HG03575 (cell line): ENCODE data around the gene MRPL51.
"Not testable (repeated sequence)": the region's sequence is repeated elsewhere in the genome, so short reads cannot be mapped to it uniquely, and the experiment has no call there.

ENCODE experiments used
- ATAC-seq: cut with Tn5 transposase; IDR thresholded peaks from one replicate; pipeline ENCODE4 v1.9.1; 2021; ENCODE audit not compliant: unreplicated experiment, insufficient number of reproducible peaks, low FRiP score; ENCODE audit errors: extremely low read depth

The MRPL51 gene

GRCh38 chr12:6494258-6494743 lies 1.2 kb upstream of the MRPL51 start:
- no peak for ATAC-seq

DNA sequence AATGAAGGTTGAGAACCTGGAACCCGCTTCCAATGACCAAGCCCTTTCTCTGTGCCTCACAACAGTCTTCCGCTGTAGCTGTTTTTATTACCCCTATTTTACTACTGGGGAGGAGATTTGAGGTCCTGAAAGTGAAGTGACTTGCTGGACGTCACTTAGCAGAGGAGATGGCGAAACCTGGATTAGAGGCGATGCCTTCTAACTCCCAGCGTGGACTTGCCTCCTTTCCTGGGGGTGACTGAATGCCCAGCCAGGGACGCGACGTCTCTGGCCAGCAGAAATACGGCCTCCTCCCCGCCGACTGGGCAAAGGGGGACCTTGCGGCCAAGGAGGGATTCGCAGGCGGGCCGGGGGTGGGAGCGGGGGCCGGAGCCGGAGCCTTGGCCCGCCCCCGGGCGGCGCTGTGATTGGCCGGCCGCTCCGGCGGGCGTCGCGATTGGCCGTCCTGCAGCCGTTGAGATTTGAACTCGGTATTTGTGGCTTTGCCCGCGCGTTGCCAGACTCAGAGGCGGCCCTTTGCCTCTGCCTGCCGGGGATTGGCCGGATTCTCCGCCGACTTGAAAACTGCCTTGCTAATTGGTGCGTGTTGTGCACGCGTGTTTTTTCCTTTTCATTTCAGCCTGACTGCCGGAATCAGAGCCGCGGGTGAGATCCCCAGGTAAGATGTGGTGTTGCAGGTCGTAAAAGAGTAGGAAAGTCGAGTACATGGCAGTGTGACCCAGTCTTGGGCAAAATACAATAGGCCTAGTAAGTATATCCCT lies 615 bp upstream of the MRPL51 start, which contains the start of gene NCAPD2:
Gene NCAPD2, plus strand, starts transcription at position 606 of the 761 bp plus-strand sequence. CDS start 997 bp downstream, outside the sequence.
- ATAC-seq, result peak; percentile 66

DNA sequence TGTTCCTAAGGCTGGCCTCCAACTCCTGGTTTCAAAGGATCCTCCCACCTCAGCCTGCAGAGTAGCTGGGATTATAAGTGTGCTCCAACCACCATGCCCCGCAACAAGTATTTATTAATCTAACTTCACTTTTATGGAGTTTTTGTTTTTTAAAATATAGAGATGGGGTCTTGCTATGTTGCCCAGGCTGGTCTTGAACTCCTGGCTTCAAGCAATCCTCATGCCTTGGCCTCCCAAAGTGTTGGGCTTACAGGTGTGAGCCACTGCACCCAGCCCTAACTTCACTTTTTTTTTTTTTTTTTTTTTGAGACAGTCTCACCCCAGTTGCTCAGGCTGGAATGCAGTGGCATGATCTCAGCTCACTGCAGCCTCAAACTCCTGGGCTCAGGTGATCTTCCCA lies 2.4 kb downstream of the MRPL51 start:
- ATAC-seq, result not testable (repeated sequence)

GRCh38 chr12:6489449-6489848 lies 3.6 kb downstream of the MRPL51 start:
- ATAC-seq, result no peak

GRCh38 chr12:6488240-6488639 lies 4.8 kb downstream of the MRPL51 start:
- no peak for ATAC-seq

DNA sequence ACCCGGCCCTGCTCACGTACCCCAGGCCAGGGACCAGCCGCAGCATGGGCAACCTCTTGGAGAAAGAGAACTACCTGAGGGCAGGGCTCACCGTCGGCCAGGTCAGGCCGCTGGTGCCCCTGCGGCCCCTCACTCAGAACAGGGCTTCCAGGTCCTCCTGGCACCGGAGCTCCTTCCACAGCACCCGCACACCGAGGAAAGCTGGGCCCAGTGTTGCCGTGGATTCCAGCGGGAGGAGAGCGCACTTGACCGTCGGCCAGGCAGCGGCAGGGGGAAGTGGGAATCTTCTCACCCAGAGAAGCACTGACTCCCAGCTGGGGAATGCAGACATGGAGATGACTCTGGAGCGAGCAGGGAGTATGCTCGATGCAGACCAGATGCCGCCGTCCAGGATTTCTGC lies 14.6 kb downstream of the MRPL51 start:
- no peak for ATAC-seq

DNA sequence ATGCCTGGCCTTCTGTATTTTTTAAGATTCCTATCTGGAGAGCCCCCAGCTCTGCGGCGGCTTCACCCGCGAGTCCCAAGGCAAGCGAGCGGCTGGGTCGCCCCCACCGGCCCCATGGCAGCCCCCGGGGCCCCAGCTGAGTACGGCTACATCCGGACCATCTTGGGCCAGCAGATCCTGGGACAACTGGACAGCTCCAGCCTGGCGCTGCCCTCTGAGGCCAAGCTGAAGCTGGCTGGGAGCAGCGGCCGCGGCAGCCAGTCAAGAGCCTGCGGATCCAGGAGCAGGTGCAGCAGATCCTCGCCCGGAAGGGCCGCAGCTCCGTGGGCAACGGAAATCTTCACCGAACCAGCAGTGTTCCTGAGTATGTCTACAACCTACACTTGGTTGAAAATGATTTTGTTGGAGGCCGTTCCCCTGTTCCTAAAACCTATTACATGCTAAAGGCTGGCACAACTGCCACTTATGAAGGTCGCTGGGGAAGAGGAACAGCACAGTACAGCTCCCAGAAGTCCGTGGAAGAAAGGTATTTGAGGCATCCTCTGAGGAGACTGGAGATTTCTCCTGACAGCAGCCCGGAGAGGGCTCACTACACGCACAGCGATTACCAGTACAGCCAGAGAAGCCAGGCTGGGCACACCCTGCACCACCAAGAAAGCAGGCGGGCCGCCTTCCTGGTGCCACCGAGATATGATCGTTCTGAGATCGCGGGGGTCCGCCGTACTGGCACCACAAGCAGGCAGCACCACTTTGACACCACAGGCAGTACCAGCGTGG lies 15.3 kb downstream of the MRPL51 start:
- not testable (repeated sequence) for ATAC-seq

DNA sequence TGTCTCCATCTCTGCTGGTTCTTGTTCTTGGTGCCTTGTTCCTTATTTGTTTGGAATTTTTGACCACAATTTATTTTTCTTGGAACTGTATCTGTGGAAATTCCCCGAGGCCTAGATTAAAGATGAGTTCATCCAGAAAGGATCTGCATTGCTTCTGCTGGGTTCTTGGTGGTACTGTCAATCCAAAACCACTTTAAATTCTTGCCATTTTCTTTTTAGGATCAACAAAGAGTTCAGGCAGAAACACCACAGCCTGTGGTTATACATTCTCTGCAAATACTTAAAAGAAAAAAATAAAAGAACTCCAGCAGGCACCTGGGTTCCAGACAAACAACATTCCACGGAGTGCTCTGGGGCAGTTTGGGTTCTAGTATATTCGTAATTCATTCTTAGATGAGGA lies 16.6 kb downstream of the MRPL51 start:
- ATAC-seq, result no peak

DNA sequence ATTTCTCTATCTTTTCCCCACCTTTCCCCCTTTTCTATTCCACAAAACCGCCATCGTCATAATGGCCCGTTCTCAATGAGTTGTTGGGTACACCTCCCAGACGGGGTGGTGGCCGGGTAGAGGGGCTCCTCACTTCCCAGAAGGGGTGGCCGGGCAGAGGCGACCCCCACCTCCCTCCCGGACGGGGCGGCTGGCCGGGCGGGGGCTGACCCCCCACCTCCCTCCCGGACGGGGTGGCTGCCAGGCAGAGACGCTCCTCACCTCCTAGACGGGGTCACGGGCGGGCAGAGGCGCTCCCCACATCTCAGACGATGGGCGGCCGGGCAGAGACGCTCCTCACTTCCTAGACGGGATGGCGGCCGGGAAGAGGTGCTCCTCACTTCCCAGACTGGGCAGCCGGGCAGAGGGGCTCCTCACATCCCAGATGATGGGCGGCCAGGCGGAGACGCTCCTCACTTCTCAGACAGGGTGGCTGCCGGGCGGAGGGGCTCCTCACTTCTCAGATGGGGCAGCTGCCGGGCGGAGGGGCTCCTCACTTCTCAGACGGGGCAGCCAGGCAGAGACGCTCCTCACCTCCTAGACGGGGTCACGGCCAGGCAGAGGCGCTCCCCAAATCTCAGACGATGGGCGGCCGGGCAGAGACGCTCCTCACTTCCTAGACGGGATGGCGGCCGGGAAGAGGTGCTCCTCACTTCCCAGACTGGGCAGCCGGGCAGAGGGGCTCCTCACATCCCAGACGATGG lies 17.7 kb downstream of the MRPL51 start:
- ATAC-seq, result not testable (repeated sequence)

GRCh38 chr12:6472491-6472890 lies 20.6 kb downstream of the MRPL51 start:
- ATAC-seq, result no peak

DNA sequence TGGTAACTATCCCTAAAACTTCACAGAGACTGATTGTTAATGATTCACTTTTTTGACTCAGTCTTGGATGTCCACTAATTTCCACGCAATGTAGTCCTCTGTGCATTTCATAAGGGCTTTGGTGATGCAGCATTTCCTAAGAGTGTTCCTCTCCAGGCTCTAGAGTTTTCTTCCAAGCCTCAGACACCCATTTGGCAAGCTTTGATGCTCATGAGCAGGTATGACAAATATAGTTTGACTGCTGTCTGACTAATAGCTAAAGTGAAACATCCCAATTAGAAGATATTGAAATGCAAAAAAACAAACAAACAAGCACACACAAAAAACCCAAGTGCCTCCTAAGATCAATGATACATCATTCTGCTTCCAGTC lies 21.1 kb downstream of the MRPL51 start:
- ATAC-seq, result no peak

DNA sequence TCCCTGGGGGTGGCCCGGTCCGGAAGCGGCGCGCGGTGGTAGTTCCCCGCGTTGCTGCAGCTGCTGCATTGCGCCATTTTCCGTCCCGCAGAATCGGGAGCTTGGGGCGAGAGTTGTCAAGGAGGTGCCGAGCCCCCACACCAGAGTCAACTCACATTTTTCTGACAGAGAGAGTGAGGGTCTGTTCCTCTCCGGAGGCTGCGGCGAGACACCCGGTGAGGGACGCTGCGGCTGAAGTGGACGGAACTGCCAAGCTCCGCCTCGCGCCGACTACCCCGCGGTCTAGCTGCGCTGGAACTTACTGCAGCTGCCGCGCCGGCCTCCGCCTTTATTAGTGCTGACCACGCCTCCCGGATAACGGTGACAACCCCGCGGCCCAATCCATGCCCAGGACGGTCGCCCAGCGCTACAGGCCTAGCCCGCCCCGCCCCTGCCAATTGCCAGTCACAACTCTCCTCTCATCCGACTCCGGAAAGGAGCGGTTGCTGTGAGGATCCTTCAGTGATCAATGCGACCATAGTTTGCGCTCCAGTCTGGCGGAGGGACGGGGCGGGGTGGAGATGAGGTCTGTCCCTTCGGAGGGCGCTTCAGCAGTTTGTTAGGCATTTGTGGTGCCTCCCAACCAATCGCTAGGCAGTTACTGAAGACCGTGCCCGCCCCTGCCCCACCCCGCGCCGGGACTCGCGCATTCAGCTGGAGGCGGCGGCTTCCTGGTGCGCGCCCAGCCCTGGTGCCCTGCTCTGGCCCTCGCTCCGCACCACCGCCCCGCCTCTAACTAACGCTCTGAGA lies 22.5 kb downstream of the MRPL51 start, which contains the start of gene VAMP1:
Gene VAMP1, minus strand, starts transcription at position 303 of the 789 bp plus-strand sequence. Its CDS starts 146 bp downstream, at position 157.
- ATAC-seq, result peak; percentile 49

DNA sequence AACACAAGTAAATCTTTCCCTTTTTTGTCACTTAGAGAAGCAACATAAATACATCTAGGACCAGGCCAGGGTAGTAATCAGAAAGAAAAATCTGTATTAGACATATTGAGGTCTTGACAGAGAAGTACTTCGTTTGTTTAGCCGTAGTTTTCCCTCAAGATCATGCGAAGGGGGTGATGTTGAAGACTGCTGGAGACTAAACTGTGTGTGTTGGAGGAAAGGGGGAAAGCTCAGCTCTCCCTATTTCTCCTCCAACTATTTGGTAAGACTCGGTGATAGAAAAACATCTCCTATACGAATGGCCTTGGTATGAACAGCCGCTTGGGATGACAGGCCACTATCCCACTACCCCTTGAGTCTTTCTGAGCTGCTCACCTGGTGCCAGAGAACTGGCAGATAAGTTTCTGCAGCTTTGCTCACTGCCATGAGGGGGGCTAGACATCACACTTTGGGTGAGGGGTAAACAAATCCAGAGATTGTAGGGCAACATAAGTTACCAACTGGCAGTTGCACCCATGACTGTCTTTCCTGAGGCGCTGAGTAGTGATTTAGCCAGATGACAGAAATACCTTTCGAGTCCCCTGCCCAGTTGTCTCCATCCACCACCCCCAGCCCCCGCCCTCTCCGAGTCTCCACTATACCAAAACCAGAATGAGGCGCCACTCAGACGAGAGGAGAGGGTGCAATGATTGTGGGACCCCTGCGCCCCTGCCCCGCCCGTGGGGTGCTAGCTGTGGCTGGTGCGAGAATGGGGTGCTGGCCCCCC lies 23.3 kb downstream of the MRPL51 start:
- no peak for ATAC-seq

- no peak for ATAC-seq
Measured at GRCh38 chr12:6469092-6469491, 24.0 kb downstream of the MRPL51 start.

DNA sequence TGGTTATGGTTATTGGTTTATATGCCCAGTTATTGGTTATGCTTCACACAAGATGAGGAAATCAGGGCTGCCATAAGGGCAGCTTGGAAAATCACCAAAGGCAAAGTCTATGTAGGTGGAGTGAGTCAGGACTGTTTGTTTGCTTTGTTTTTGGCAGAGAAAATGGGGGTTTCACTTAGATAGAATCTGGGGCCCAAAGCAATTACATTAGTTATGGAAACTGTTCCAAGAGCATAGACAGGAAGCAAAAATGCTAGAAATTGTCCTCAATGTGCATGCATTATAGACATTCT lies 24.8 kb downstream of the MRPL51 start:
- ATAC-seq, result no peak

- ATAC-seq, result not testable (repeated sequence)
Measured at GRCh38 chr12:6467571-6468282, 25.3 kb downstream of the MRPL51 start.

DNA sequence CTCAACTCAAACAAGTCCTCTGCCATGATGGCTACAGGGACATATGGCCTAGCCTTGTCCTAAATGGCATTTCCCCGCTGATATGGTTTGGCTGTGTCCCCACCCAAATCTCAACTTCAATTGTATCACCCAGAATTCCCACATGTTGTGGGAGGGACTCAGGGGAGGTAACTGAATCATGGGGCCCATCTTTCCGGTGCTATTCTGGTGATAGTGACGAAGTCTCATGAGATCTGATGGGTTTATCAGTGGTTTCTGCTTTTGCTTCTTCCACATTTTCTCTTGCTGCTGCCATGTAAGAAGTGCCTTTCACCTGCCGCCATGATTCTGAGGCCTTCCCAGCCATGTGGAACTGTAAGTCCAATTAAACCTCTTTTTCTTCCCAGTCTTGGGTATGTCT lies 26.3 kb downstream of the MRPL51 start:
- not testable (repeated sequence) for ATAC-seq

GRCh38 chr12:6466184-6466573 lies 26.9 kb downstream of the MRPL51 start:
- ATAC-seq, result no peak
